Left renal cortex interstitium (tissue), 4 donors: ENCODE results near the gene SMYD3. TPM values are rescaled to one million over a fixed set of nuclear protein-coding genes. Genes with fewer than 3 reads are reported as not detected.
"Not testable (repeated sequence)": the region's sequence is repeated elsewhere in the genome, so short reads cannot be mapped to it uniquely, and the experiment has no call there.

Experiments
- DNase-seq, 4 donors: peaks; one replicate each; pipeline ENCODE4 v3.0.0-alpha.2; 2013; ENCODE audit warnings: low read depth in 4 of 4, low spot score in 2 of 4, missing footprints in 1 of 4
- polyA plus RNA-seq, 4 donors: library from polyadenylated mRNA; unstranded; fragments of 120-200 nt; gene quantifications; one replicate each; pipeline ENCODE4 v1.2.1, GENCODE V29; 2013; ENCODE audit not compliant: insufficient read length in 4 of 4

Gene SMYD3
- polyA plus RNA-seq, 4 donors, result 23.8 to 31.7 (median 27.7) TPM

DNA sequence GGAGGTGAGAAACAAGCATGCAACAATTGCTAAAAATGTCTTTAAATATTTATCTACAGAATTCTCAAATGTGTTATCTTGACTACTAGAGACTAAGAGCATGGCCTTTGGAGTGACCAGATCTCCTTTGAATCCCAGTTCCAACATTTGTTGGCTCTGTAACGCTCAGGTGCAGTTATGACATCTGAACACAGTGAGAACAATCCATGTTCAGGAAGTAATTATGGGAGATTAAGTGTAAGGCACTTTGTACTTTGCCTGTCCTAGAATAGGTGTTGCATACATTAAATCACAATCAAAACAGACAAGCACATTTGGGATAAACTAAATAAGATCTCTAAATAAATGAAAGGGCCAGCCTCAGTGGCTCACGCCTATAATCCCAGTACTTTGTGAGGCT, 454.5 kb downstream of the SMYD3 start:
- DNase-seq, result no peak

- no peak for DNase-seq
These were observed 455.1 kb downstream of the SMYD3 start for GRCh38 chr1:246051909-246052518.

DNA sequence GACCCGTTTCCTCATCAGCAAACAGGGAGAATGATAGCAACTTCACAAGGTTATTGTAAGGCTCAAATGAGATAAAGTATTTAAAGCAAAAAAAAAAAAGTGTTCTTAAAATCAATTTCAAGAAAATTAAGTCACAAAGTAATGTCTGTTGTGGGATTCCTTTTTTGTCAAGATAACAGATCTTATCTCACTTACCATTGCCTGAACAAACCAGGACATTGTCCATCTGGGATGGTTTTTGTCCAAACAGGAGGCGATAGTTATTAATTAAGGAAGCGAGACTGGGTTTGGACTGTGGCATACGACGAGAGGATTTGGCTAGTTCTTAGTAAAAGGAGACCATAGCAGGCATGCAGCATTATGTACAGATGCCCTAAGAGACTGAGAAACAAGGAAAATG, 458.4 kb downstream of the SMYD3 start:
- DNase-seq, result no peak

- DNase-seq, result no peak
These were observed 463.5 kb downstream of the SMYD3 start for GRCh38 chr1:246043556-246043955.

DNA sequence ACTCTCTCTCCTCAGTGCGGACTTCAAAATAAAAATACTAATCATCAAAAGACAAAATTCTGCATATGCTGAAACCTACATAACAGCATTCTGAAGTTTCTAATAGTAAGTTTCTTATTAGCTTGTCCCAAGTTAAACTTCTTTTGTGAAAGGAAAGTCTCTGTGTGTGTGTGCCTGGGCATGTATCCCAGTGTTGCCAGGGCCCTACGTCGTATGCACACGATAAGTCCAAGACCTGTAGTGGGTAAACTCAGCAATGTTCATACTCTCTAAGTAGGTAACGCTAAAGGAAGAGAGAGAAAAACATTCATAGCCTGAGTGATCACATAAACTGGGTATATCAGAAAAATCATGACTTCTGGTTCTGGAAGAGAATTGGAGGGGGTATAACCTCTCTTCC, 465.7 kb downstream of the SMYD3 start:
- no peak for DNase-seq

- no peak for DNase-seq
These were observed 466.7 kb downstream of the SMYD3 start for GRCh38 chr1:246040200-246040890.

GRCh38 chr1:246039584-246039983, 467.5 kb downstream of the SMYD3 start:
- DNase-seq, result no peak

GRCh38 chr1:246037832-246038231, 469.2 kb downstream of the SMYD3 start:
- no peak for DNase-seq

DNA sequence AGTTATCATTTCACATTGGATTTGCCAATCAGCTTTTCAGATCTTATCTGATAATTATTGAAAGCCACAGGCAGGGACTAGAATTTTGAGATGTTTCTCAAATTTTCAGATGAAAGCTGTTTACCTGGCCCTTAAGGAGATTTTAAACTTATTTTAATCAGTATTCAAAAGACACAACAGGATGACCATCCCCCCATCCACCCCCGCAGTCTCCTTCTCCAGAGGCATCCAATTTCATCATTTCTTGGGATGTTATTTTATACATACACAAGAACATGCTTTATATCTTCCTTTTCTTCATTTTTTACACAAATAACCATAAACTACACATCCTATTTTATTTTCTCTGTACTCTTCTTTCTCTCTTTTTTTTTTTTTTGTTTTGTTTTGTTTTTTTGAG, 470.9 kb downstream of the SMYD3 start:
- DNase-seq, result no peak

GRCh38 chr1:246035060-246035541, 472.0 kb downstream of the SMYD3 start:
- no peak for DNase-seq

GRCh38 chr1:246034630-246035029, 472.4 kb downstream of the SMYD3 start:
- DNase-seq, result no peak

- no peak for DNase-seq
These were observed 474.1 kb downstream of the SMYD3 start for GRCh38 chr1:246032984-246033383.

GRCh38 chr1:246032031-246032551, 475.0 kb downstream of the SMYD3 start:
- DNase-seq, result no peak

DNA sequence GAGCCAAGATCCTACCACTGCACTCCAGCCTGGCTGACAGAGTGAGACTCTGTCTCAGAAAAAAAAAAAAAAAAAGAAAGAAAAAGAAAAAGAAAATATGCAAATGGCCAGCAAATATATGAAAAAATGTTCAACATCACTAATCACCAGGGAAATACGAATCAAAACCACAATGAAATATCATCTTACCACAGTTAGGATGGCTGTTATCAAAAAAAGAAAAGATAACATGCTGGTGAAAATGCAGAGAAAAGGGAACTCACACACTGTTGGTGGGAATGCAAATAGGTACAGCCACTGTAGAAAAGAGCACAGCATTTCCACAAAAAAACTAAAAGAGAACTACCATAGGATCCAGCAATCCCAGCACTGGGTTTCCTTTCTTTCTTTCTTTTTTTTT, 477.5 kb downstream of the SMYD3 start:
- DNase-seq, result no peak

DNA sequence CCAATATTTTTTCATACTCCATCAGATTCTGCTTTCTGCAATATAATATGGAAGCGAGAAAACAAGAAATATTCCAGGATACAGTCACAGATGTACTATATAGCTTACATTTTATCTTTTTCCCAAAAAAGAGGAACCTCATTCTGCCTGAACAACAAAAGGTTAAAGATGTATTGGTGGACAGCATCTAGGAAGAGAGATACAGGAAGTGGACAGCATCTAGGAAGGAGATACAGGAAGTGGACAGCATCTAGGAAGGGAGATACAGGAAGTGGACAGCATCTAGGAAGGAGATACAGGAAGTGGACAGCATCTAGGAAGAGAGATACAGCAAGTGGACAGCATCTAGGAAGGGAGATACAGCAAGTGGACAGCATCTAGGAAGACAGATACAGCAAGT, 483.0 kb downstream of the SMYD3 start:
- not testable (repeated sequence) for DNase-seq

DNA sequence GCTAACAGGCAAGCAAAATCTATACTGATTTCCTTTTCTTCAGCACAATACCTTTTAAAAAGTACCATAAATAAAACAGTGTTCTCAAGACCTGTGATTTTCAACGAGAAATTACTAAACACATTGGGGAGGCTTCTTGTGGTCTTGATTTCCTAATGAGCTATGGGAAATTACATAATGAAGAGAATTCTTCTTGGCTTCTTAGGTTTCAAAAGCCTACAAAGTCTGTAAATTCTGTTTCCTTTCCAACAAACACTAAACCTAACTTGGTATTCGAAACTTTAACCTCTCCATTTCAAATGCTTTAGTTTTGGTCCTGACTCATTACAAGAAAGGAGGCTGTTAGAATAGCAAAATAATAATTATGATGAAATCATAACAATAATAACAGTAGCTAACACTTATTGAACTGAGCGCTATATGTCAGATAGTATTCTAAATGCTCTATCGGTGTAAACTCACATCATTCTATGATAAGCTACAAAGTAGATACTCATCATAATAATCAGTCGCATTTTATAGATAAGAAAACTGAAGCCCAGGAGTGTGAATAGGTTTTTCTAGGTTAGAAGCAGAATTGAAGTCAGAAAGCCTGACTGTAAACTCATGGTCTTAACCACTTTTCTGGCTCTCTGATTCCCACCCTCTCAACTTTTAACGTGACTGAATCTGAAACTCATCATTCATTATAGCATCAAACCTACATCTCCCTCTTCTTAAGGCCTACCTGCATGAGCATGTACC, 486.7 kb downstream of the SMYD3 start:
- no peak for DNase-seq

DNA sequence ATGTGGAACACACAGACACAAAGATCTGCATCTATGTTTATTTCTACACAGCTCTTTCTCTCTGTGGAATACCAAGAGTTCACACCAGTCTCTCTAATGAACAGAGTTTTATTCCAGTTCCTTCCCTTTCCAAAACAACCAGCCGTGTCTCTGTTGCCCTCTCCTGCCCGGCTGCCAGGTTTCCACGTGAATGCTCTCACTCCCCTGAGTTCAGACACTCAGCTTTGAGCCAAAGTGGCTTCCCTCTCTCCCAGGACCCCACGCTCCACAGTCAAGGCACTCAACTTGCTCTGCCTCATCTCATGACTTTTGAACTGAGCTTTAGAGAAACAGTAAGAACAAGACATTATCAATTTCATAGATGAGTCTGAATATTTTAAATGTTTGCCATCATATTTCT, 488.9 kb downstream of the SMYD3 start:
- no peak for DNase-seq

DNA sequence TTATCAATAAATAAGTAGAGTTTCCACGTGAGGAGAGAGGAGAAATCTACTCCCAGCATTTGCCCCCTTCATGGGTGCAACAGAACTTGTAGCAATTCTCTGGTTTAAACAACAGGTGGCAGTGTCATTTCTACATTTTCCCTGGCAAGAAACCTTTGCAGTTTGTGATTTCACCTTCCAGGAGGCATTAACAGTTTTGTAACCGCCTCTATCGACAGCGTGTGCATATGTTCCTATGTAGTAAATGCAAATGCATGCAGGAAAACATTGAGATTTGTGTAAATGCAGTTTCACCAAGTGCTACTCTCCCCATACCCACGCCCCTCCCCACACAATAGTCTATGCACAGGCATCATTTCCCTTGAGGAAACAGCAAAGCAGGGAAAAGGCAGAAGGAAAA, 494.7 kb downstream of the SMYD3 start:
- DNase-seq, result no peak

DNA sequence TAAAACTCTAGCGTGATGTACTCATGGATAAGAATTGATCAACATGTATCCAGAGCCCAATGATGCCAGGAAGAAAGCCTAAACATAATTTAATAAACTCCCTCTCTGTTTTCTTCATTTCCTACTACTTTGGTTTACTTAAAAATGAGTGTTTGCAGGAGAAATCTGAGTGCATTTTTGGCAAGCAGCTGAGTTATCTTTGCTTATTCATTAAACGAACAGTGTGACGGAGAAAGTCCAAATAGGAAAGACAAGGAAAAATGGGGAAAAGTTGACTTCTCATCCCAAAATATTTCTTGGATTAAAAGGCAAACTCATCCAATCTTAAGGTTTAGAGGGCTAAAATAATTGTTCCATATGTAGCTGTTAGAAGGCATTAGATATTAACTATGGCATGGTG, 496.7 kb downstream of the SMYD3 start:
- no peak for DNase-seq

DNA sequence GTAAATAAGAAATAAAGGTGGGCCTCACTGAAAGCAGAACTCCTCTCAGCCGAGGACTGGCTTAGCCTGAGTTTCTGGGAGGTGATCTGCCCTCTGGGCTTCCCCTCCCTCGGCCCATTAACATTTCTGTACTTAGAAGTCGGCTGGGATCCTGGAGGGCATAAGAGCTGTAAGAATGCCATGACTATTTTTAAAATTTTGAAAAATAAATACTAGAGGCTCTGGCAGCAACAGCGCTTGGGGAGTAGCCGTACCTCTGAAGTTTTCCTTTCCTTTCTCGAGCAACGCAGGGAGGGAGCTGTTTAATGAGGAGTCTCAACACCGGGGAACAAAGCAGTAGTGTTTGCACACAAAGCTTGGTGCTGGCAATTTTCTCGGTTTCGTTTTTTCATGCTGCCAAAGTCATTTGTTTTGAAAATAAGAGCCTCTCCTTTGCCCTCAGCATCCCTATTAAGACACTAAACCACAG, 498.7 kb downstream of the SMYD3 start:
- DNase-seq, result no peak

GRCh38 chr1:246005067-246005466, 502.0 kb downstream of the SMYD3 start:
- DNase-seq, result no peak
